Measurements from ENCODE around the gene HBD.
"Not testable (repeated sequence)": the region's sequence is repeated elsewhere in the genome, so short reads cannot be mapped to it uniquely, and the experiment has no call there.

Gene HBD

GRCh38 chr11:5252192-5252918, 18.1 kb upstream of the HBD start:
- DNase-seq, result no peak

DNA sequence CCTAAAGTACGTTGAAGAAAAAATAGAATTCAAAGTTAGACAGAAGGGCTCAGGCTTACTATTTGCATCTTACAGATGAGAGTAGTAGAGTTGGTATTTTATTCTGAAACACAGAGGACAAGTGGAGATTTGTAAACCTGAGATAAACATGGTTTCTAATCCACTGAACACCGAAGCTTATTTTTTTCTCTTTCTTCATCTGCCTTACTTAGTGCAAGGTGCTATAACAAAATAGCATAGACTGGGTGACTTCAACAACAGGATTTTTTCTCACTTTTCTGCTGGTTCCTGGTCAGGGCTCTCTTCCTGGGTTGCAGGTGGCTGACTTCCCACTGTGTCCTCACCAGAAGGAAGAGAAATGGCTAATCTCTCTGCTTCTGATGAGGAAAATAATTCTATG, 17.5 kb upstream of the HBD start:
- DNase-seq, result no peak

DNA sequence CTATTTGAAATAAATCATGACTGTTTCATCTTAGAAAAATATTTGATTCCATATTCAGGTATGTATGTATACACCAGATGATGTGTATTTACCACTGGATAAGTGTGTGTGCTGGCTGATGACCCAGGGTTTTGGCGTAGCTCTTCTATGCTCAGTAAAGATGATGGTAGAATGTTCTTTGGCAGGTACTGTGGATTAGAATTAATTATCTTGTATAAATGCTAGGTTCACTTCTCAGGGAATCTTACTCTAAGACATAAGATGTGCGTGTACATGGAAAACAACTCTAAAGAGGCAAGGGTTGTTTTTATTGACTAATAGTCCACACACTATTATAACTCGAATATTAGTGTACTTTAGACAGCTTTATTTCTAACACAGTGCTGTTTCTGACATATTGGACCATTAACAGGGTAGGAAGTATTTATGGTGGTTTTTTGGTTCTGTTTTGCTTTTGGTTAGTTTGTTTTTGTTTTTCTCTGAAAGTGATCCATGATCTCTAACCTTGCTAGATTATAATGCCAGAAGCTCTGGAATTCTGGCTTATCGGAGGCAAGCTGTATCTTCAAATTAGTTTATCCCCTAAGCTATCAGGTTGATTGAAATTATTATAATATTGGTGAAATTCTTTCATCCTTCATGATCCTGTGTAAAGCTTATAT, 16.4 kb upstream of the HBD start:
- no peak for DNase-seq

- not testable (repeated sequence) for DNase-seq
Measured at GRCh38 chr11:5249807-5250396, 15.6 kb upstream of the HBD start, which contains the start of gene HBG1. HBG1 (minus strand) TSS chr11:5249857; CDS start chr11:5249804, 53 bp downstream.

DNA sequence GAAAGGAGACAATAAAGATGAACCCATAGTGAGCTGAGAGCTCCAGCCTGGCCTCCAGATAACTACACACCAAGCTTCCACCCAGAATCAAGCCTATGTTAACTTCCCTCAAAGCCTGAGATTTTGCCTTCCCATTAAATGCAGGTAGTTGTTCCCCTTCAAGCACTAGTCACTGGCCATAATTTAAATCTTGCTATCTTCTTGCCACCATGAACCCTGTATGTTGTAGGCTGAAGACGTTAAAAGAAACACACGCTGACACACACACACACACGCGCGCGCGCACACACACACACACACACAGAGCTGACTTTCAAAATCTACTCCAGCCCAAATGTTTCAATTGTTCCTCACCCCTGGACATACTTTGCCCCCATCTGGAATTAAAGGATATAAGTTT, 14.2 kb upstream of the HBD start:
- DNase-seq, result not testable (repeated sequence)

- no peak for DNase-seq
Measured at GRCh38 chr11:5247472-5248192, 13.3 kb upstream of the HBD start.

DNA sequence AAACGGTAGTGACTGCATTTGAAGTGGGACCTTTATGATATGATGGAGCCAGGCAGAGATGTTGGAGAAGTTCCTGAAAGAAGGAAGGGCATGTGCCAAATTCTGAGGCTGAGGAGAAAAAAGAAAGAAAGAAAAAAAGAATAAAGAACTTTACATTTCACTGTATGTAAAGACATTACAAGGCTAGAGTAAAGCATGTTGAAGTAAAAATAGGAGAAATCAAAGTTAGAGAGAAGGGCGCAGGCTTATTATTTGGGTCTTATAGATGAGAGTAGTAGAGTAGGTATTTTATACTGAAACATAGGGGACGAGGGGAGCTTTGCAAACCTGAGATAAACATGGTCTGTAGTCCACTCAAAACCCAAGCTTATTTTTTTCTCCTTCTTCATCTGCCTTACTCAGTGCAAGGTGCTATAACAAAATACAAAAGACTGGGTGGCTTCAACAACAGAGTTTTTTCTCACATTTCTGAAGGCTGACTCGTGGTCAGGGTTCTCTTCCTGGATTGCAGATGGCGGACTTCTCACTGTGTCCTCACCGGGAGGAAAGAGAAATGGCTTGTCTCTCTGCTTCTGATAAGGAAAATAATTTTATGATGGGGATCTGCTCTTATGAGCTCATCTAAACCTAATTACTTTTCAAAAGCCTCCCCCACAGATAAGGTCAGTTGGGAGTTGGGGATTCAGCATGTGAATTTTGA, 12.6 kb upstream of the HBD start:
- no peak for DNase-seq

- DNase-seq, result no peak
Measured at GRCh38 chr11:5245155-5245554, 10.9 kb upstream of the HBD start.

- DNase-seq, result no peak
Measured at GRCh38 chr11:5243816-5244180, 9.5 kb upstream of the HBD start.

GRCh38 chr11:5242933-5243815, 8.9 kb upstream of the HBD start:
- no peak for DNase-seq

DNA sequence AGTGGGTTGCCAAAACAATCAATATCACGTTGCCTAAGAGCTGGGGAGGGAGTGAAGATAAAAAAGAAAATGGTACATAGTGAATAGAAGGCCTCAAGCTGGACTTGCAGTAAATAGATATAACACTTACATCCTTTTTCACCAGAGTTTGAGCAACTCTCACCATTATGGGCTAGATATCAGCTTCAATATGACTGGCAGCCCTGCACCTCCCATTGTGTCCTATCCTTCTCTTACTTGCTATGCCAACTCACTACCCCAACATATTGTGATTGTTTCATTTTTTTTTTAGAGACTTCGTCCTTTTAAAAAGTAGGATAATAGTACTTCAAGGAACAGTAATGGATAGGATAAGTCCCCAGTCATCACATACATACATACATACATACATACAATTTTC, 7.9 kb upstream of the HBD start:
- no peak for DNase-seq

DNA sequence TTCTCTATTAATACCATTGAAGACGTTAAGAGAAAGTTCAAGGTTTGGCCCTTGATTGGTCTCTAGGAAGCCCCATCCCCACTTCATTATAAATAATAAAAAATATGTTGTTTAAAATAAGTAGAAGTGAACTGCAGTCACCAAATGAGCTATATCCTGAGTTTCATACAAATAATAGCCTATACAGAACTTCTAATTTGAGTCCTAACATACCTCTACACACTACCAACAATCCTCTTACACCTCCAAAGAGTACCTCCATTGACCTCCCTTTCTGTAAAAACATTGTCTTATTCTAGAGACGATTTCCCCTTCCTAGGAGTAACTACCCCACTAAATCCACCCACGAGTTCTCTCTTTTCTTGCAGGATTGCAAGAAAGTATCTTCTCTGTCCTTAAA, 7.2 kb upstream of the HBD start:
- DNase-seq, result no peak

DNA sequence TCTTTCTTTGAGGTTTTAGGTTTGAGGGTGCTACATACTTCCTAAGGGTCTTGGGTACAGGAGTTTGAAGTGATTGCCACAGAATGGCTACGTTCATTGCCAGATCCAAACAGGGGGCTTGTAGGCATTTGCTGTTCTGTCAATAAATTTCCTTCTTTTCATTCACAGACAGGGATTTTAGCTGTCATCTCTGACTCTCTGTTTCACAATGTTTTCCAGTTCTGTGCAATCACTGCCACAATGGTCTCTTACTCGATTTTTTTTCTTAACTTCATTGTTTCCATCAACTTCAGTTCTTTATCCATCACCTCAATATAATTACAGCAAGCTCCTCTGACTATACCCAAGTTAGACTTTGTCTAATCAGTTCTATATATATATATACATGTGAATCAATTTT, 6.2 kb upstream of the HBD start:
- DNase-seq, result no peak

DNA sequence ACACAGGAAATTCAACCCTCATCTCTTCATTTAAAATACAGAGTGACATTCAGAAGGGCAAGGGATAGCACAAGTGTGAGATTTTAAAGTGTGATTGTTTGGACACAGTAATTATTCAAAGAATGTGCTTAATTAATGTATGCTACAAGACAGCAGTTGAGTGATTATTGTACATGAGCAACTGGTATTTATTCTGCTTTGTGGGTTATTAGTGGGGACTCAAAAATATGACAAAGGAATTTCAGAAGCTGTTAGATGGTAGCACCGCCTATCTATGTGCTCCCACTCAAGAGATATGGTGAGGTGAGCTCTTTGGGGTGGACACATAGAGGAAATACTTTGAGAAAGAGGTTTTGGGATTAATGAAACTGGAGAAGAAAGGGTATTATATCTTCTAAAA, 5.8 kb upstream of the HBD start:
- no peak for DNase-seq

DNA sequence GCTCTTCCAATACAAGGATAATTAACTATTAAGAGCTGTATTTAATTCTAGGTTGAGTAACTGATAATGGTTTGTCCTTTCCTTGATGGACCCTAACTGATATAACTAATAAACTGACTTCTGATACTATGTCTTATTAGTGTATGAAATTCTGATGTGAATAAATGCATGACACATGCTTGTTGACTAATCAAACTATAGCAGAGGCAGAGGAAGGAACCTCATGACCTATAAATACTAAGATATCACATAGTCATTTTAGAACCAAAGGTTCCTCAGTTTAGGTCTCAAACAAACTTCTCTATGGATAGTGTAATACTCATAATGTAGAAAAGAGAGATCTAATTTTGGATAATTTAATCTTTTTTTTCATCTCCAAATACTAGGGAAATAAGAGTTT, 4.8 kb upstream of the HBD start:
- no peak for DNase-seq

GRCh38 chr11:5238486-5238885, 4.2 kb upstream of the HBD start:
- DNase-seq, result no peak

DNA sequence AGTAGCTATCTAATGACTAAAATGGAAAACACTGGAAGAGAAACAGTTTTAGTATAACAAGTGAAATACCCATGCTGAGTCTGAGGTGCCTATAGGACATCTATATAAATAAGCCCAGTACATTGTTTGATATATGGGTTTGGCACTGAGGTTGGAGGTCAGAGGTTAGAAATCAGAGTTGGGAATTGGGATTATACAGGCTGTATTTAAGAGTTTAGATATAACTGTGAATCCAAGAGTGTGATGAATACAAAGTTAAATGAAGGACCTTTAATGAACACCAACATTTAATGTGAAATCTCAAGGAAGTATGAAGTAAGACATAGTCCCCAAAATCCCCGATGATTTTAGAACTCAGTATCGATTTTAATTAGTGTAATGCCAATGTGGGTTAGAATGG, 3.1 kb upstream of the HBD start:
- no peak for DNase-seq

DNA sequence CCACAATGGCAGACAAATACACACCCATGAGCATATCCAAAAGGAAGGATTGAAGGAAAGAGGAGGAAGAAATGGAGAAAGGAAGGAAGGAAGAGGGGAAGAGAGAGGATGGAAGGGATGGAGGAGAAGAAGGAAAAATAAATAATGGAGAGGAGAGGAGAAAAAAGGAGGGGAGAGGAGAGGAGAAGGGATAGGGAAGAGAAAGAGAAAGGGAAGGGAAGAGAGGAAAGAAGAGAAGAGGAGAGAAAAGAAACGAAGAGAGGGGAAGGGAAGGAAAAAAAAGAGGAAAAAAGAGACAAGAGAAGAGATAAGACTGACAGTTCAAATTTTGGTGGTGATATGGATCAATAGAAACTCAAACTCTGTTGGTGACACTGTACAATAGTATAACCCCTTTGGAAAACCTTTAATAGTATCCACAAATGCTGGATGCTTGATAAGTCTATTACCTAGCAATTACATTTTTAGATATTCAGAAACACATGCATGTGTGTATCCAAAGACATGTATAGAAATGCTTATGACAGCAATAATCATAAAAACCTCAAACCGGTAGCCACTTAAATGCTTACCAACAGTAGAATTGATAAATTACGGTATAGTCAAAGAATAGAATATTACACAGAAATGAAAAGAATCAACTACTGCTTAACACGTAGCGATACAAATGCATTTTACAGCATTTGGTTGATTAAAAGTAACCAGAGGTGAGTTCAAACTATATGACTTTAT, 1.2 kb upstream of the HBD start:
- no peak for DNase-seq

GRCh38 chr11:5233307-5233706, 976 bp downstream of the HBD start:
- no peak for DNase-seq

- DNase-seq, result no peak
Measured at GRCh38 chr11:5232821-5233220, 1.5 kb downstream of the HBD start.

- DNase-seq, result no peak
Measured at GRCh38 chr11:5232176-5232575, 2.1 kb downstream of the HBD start.

Measured in activated gamma-delta T cell treated with Interleukin-2 at 50 U/mL for 16 hours (primary cell).